DMS153 treated with DMSO at 0.1 percent for 48 hours (cell line): ENCODE results near the gene SEC16A.

Experiments
- DNase-seq: peaks from one replicate; lab custom pipeline; 2025; ENCODE audit not compliant: unreplicated experiment; lab: John Stamatoyannopoulos, UW

Gene SEC16A

DNA sequence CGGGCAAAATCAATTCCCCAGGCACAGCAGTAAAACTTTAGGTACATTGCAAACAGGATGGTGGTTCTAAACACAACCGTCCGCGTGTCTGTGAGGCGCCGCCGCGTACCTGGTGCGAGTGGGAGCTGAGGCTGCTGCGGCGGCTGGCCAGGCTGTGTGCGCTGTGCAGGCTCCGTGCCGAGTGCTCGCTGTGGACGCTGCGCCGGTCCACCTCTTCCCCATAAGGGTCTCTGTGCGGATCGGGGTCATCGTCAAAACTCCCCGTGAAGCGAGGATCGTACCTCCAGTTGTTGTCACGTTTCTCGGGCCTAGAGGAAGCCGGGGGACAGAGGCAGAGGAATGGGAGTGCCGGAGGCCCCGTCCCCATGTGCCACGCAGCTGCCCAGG lies 16.7 kb downstream of the SEC16A start:
- DNase-seq = no peak

DNA sequence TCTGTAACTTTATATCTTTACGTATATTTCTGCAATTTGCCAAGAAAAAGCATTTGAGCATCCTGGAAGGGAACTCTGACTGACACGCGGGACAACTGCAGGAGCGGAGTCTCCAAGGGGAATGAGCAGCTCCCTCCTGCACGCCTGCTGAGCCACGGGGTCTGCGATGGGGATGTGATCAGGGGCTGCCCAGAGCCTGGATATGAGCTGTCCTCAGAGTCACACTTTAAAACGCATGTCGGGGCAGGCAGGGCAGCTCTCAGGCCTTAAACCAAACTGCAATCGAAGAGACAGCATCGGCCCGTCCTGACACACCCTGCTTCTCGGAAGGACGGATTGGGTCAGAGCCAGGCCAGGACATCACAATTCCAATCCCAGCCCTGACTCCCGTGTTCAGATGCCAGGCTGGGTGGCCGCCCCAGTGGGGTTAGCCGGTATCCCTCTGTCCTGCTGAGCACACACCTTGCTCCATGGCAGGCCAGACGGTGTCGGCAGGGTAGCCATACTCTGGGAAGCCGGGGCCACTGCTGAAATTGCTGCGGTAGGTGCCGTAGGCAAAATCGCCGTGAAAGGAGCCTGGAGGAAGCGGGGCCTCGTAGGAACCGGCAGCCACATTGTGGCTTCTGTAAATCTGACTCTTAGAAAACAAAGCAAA lies 17.2 kb downstream of the SEC16A start:
- no peak for DNase-seq

- no peak for DNase-seq
These were observed 18.6 kb downstream of the SEC16A start for GRCh38 chr9:136464241-136464640.

- no peak for DNase-seq
These were observed 19.3 kb downstream of the SEC16A start for GRCh38 chr9:136463578-136463977.

- DNase-seq = no peak
These were observed 20.2 kb downstream of the SEC16A start for GRCh38 chr9:136462664-136463063.

- no peak for DNase-seq
These were observed 22.0 kb downstream of the SEC16A start for GRCh38 chr9:136460772-136461325.

- no peak for DNase-seq
These were observed 23.4 kb downstream of the SEC16A start for GRCh38 chr9:136459425-136459824.

DNA sequence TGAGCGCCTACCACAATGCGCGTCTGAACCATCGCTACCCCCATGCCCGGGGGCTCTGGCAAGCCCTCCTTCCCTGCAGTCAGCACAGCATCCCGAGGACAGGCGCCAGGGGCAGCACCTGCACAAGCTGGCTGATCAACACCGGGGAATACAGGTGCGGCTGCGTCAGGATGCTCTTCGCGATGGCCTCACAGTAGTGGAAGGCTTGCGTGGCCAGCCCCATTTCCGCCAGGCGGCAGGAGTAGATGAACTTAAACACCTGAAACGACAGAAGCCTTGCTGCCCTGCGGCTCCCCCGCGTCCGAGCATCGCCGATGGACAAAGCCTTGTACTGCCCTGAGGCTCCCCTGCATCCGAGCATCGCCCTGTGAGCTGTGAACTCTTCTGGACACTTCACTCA lies 25.5 kb downstream of the SEC16A start:
- DNase-seq = no peak

- DNase-seq = no peak
These were observed 26.6 kb downstream of the SEC16A start for GRCh38 chr9:136456258-136456657.

- DNase-seq = no peak
These were observed 27.5 kb downstream of the SEC16A start for GRCh38 chr9:136455043-136456002.

- DNase-seq = no peak
These were observed 28.6 kb downstream of the SEC16A start for GRCh38 chr9:136454026-136454796.

GRCh38 chr9:136453326-136453725 lies 29.5 kb downstream of the SEC16A start:
- no peak for DNase-seq

DNA sequence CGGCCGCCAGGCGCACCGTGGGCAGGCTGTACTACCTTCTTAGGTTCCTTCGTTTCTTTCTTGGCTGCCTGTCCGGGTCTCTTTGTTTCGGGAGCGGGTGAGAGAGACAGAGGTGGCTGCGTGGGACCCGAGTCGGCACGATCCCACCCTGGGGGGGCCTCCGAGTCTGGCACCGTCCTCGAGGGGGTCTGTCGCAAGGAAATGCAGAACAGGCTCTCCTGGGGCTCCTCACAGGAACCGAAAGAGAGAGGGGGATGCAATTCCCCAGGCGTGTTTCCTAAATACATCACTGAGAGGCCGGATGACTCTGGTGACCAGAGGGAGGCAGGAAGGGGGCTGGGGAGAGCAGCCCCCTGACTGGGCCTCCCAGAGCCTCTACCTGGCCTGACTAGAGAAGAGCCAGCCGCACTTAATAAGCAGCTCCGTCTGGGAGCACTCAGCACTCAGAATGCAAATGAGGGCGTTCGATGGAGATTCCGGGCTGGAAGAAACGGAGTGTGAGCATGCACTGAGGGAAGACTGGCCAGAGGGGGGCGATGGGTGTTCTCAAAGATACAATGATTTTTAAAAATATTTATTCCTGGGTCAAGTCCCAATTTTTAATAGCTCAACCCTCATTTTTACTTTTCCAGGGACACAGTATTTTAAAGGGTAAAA lies 31.5 kb downstream of the SEC16A start:
- no peak for DNase-seq

- DNase-seq = no peak
These were observed 34.2 kb downstream of the SEC16A start for GRCh38 chr9:136448655-136449054.

DNA sequence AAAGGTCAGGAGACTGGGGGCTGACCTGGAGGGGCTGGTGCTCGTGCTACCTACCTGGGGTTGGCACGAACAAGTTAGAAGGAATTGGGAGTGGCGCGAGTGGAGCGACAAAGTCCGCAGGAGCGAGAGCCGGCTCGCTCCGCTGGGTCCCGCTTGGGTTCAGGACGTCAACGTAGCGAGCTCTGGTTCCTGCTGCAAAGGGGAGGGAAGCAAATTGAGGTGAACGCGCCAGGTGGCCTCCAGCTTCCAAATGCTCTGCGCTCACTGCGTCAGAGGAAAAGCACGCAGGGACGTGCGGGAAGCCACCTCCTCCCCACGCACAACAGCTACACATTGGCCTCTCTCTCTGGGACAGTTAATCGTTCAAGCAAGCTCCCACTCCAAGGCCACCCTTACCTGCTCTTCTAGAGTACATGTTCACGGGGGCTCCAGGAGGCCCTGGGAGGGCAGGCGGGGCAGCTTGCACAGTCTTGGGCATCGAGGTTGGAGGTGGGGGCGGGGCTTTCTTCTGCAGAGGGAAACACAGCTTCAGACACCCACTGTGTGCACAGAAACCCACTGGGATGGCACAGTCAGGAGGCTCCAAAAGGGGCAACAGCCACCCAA lies 35.6 kb downstream of the SEC16A start:
- no peak for DNase-seq

DNA sequence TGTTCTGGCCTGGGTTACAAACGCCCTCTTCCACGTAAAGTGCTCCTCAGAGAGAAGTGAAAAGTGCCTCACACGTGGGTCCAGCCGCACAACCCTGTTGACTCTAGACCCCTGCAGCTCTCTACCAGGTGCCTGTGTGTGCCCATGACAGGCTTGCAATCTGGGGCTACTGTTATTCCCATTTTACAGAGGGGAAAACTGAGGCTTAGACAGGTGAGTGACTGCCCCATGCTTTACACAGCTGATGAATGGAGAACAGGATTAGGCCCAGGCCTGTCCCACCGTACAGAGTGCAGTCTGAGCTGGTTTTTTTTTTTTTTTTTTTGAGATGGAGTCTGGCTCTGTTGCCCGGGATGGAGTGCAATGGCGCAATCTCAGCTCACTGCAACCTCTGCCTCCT lies 37.0 kb downstream of the SEC16A start:
- no peak for DNase-seq

- DNase-seq = no peak
These were observed 38.7 kb downstream of the SEC16A start for GRCh38 chr9:136444102-136444501.

GRCh38 chr9:136443687-136444086 lies 39.2 kb downstream of the SEC16A start:
- no peak for DNase-seq

- DNase-seq = no peak
These were observed 39.8 kb downstream of the SEC16A start for GRCh38 chr9:136443087-136443486.

DNA sequence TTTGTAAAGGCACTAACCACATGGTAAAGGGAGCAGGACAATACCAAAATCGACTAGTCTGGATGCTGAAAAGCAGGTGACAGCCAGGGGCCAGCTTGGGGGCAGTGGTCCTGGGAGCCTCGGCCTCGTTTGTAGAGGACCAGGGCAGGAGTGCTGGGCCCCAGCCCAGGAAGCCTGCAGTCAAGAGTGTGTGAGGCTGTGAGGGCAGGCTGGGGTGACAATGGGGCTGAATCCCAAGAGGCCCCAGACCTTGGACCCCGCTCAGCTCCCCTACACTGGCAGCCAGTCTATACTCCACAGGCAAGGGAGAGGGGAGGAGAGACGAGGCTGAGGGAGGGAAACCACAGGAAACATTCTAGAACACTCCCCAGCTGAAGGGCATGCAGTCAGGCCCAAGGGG lies 40.6 kb downstream of the SEC16A start:
- no peak for DNase-seq
